ENCODE data around the gene ACSBG1.
"Not testable (repeated sequence)": the region's sequence is repeated elsewhere in the genome, so short reads cannot be mapped to it uniquely, and the experiment has no call there.

ACSBG1 gene

DNA sequence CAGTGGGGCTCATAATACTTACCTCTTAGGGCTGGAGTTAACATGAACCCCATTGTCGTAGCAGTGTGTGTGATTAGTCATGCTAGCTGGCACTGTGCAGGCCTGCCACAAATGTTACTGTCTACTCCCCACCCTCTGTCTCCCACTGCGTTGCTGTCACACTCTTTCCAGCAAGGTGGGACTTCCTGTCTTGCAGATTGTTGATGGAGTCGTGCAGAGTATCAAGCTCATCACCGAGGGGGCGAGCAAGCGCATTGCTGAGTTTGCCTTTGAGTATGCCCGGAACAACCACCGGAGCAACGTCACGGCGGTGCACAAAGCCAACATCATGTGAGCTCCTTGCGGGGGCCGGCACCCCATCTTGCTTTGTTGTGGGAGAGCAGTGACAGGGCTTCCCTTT is 72.3 kb downstream of the ACSBG1 start:
- DNase-seq, result no peak

- DNase-seq, result no peak
These were observed 75.0 kb downstream of the ACSBG1 start for GRCh38 chr15:78159395-78159794.

DNA sequence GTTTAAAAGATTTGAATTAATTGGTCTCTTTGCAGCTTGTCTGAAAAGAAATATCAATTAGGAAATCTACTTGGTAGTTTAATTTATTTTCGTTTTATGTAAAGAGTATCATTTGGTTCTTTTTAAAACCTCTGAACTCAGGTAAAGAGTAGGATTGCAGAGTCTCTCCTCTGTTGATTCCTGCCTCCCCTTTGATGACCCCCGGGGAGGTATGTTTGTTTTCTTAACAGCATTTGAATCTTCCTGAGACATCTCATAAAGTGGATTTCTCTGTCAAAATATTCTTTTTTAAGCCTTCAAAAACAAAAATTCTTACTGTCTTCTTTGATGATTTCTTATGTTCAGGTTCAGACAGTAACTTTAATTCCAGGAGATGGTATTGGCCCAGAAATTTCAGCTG is 77.2 kb downstream of the ACSBG1 start:
- DNase-seq, result no peak

- no peak for DNase-seq
These were observed 77.7 kb downstream of the ACSBG1 start for GRCh38 chr15:78156653-78157052.

- no peak for DNase-seq
These were observed 78.9 kb downstream of the ACSBG1 start for GRCh38 chr15:78155355-78155939.

GRCh38 chr15:78154955-78155354 is 79.4 kb downstream of the ACSBG1 start:
- no peak for DNase-seq

DNA sequence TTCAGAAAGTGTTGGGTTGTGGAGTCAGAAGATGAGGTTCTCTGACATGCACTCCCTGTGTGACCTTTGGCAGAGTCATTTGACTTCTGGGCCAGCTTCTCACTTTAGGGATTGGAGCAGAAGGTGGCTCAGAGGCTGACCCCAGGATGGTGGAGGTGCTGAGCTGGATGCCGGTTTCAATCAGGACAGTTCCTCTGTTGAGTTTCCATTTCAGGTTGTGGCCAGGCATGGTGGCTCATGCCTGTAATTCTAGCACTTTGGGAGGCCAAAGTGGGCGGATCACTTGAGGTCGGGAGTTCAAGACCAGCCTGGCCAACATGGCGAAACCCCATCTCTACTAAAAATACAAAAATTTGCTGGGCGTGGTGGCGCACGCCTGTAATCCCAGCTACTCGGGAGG is 83.3 kb downstream of the ACSBG1 start:
- not testable (repeated sequence) for DNase-seq

- DNase-seq, result no peak
These were observed 84.3 kb downstream of the ACSBG1 start for GRCh38 chr15:78149805-78150751.

DNA sequence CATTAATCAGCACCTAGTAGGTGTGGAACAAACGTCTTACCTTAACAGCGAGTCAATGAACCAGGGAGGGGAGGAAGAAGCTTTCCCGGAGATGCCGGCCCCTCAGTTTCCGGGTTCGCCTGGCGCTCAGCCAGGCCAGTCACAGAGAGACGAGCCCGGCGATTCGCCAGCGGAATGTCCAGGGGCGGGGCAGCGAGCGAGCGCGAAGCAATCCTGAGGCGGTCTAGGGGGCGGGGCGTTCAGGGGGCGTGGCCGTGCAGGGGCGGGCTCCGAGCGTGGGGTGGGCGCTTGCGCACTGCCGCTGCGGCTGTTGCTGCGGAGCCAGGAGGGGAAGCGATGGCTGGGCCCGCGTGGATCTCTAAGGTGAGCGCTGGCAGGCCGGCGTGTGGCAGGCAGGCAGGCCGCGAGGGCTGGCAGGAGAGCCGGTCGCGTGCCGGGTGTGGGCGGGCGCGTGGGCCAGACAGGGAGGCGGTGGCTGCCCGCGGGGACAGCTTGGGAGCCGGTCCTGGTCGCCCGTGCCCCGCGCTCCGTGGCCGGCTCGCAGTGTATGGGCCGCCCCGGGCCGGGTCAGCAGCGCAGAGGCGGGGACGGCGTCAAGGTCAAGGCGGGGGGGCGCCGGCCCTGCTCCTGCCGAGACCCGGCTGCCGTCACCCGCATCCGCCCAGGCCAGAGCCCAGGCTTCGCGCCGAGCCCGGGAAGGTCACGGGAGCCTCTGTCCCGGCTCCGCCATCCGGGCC is 85.1 kb downstream of the ACSBG1 start, which contains the start of gene IDH3A:
TSS of gene IDH3A (plus strand) at position 295 of the 737 bp plus-strand sequence. CDS start at position 337, 42 bp downstream.
- peak; percentile 100 for DNase-seq

GRCh38 chr15:78148392-78149067 is 85.8 kb downstream of the ACSBG1 start:
- no peak for DNase-seq

DNA sequence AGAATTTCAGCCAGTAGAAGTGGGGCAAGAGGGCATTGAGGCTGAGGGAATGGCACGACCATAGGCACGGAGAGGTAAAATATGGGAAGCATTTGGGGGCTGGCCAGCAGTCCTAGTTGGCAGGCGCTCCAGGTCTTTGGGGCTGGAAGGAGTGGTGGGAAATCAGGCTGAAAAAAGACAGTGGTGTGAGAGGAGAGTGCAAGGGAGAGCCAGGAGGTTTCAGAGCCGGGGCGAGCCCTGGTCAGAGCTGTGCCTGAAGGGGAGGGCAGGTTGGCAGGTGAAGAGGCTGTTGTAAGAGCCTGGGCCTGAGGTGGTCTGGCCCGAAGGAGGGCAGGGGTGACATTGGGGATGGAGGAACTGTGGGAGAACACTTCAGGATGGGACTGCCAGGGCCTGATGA is 86.8 kb downstream of the ACSBG1 start:
- DNase-seq, result no peak

- DNase-seq, result no peak
These were observed 87.8 kb downstream of the ACSBG1 start for GRCh38 chr15:78146425-78147154.

DNA sequence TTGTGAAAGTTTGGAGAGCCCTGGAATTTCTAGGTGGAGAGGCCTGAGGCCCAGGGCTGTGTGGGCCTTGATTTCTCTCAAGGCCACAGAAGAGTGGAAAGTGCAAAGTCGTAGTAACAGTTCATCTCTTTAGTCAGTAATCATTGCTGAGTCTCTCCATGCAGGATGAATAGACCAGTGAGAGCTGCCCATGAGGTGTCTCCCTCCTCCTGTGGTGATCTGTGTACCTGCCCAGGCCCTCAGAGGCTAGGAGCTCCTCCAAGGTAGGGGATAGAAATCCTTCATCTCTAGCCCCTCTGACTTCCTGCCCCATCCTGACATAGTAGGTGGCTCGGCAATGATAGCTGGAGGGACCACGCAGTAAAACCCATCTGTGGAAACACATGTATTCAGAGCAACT is 92.0 kb downstream of the ACSBG1 start:
- DNase-seq, result no peak

DNA sequence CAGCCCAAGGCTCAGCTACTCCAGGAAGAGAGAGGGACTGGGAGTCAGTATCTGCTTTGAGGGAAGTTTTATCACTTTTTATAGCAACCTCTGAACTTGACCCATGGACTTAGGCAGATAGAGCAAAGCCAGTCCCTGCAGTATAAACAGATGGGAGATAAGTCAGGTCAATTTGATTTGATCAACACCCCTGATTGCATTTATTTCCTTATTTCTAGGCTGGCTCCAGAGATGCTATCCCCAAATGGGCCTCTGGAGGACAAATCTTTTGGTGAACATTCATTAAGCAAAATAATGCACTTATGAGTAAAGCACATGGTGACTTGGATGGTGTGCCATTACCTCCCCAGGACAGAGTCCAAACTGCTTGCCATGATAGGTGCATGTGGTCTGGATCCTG is 94.1 kb downstream of the ACSBG1 start:
- no peak for DNase-seq

- DNase-seq, result no peak
These were observed 94.8 kb downstream of the ACSBG1 start for GRCh38 chr15:78139578-78139977.

DNA sequence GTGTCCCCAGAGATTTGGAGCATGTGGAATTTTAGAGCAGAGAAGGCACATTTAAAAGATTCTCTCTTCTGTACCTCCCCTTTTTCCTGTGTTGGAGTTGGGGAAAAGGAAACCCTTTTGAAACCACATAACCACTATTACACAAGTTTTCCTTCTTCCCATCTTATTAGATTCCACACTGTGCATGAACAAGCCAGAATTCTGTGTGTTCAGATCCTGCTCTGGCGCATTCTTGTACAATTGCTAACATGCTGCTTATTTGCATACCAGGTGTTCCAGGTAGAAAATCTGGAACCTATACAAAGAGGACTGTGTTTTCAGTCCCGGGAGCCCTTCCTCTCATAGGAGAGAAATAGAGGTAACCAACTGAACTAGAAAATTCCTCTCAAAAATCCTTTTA is 100.6 kb downstream of the ACSBG1 start:
- peak; percentile 5 for DNase-seq

DNA sequence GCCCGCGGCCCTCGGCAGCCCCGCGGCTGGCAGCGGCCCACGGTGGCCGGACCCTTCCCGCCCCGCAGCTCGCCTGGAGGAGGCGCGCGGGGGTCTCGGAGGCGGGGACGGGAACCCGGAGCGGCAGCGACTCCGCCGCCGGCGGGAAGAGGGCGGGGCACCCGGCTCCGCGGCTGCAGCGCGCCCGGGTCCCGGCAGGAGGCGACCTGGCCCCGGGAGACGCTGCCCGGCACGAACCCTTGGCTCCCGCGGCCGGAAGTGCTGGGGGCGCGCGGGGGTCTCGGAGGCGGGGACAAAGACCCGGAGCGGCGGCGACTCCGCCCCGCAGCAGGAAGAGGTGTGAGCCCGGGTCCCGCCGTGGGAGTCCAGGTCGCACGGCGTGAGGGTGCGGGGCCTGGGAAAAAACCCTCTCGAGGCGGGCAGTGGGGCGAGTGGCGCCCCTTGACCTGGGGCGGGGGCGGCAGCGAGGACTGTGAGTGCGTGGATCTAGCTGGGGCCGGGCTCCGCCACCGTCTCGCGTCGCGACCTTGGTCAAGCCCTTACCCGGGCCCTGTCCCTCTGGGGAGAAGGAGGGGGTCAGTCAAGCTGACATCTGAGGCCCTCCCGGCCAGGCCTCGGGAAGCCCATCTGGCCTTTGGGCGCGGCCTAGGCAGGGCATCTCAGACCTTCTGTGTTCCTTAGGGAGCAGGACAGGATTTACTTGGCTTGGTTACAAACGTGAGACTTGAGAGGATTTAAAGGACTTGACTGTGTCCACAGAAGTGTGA is 102.9 kb downstream of the ACSBG1 start, which contains the start of gene CIB2:
TSS of gene CIB2 (minus strand) at position 151 of the 767 bp plus-strand sequence. CDS start 230 bp downstream, outside the sequence.
- DNase-seq, result peak; percentile 92

DNA sequence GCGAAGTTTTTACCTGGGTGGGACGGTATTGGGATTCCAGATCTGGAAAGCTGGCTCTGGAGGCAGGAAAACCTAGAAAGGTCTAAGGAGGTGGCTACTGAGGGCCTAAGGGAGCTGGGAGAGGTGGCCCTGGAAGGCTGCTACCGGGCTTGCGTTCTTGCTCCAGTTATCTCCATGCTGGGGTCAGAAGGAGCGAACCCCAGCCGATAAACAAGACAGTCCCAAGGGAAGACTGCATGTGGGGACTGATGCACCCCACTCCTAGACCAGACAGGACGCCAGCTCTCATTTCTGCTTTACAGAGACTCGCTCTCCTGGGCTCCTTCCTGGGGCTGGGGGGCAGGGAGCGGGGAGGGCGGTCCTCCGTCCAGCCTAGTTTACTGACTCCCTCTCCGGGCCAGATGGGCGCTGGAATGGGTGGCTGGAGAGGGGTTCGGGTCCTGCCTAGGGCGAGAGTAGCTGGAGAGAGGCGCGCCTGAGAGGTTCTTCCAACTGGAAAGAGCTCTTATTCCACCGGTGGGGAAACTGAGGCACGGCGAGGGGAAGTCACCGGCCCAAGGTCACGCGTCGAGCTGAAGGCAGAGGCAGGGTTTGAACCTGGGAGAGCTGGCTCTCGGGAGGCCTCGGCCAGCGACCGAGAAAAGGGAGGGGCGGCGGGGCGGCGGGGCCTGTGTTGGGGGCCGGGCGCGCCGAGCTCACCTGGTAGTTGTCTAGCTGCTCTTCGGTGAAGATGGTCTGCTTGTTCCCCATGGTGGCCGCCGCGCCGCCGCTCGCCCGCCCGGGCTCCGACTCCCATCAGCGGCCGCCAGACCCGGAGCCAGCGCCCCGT is 103.7 kb downstream of the ACSBG1 start:
- DNase-seq, result no peak

DNA sequence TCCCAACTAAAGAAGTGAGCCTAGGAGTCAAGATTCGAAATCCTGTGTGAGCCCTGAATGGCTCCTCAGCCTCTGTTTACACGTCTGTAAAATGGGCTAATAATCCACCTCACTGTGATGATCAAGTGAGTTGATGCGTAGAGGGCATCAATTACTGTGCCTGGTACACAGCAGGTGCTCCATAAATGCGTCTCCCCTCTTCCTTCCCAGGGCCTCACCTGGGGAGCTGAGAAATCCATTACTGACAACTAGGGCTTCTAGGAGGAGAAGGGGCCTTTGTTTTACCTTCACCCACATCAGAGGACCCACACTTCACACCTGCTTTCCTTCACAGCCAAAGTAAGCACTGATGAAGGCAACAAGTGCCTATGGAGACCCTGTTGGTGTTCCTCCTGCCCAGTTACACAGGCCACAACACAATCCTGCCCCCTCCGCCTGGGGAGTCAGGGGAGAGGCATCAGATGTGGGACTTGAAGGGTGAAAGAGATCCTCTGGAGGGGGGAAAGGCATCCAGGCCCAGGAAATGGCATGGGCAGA is 104.5 kb downstream of the ACSBG1 start:
- peak; percentile 62 for DNase-seq
